Ovary (tissue), 3 donors: ENCODE results near the gene ASB5.

Experiments
- EP300 ChIP-seq: sonication (generic); formaldehyde crosslinking; IDR thresholded peaks from one replicate; pipeline ENCODE4 v1.6.1; 2017; ENCODE audit warnings: antibody characterized with exemption
- POLR2A ChIP-seq: fragments of 450-650 bp; IDR thresholded peaks from one replicate; pipeline ENCODE4 v1.6.1; 2017; ENCODE audit warnings: antibody characterized with exemption, mild to moderate bottlenecking, moderate library complexity
- TF ChIP-seq, protein P1 (sequence below), 3 donors: fragments of 450-650 bp in 2 of 3; fragments of 200-600 bp in 1 of 3; IDR thresholded peaks; one replicate each; pipeline versions ENCODE4 v1.5.1 to v1.8.0; 2016 to 2022; ENCODE audit warnings: antibody characterized with exemption in 3 of 3, mild to moderate bottlenecking in 1 of 3
- donor health status: DM: no; HTN: no; CAD: no.

DNA sequence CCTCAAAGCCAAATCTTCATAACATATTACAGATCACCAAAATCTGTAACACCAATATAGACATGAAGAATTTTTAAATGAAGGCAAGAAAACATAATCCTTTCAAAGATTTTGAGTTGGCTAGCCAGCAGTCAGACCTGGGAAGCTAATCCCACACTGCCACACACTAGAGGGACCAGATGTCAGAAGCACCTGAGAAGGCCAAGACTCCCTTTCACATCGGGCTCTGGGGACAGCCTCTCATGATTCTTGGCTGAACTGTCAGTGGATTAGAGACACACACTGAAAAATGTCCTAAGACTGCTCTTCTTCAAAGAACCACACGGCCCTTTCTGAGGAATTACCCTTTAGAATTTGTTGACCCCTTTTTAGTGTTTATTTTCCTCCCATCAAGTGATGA is 45.5 kb downstream of the ASB5 start:
- TF ChIP-seq, protein P1, sequence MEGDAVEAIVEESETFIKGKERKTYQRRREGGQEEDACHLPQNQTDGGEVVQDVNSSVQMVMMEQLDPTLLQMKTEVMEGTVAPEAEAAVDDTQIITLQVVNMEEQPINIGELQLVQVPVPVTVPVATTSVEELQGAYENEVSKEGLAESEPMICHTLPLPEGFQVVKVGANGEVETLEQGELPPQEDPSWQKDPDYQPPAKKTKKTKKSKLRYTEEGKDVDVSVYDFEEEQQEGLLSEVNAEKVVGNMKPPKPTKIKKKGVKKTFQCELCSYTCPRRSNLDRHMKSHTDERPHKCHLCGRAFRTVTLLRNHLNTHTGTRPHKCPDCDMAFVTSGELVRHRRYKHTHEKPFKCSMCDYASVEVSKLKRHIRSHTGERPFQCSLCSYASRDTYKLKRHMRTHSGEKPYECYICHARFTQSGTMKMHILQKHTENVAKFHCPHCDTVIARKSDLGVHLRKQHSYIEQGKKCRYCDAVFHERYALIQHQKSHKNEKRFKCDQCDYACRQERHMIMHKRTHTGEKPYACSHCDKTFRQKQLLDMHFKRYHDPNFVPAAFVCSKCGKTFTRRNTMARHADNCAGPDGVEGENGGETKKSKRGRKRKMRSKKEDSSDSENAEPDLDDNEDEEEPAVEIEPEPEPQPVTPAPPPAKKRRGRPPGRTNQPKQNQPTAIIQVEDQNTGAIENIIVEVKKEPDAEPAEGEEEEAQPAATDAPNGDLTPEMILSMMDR (IDR thresholded peaks at IDR 0.05), result no peak
- TF ChIP-seq POLR2A (no peak), EP300 (no peak)
